HepG2 (cell line): ENCODE measurements around the gene ADAMTS20. TPM values are rescaled to one million over a fixed set of nuclear protein-coding genes. Genes with fewer than 3 reads are reported as not detected.

Experiments used
- ETS1 ChIP-seq: sonication (generic); formaldehyde crosslinking; IDR thresholded peaks from 2 replicates; pipeline ENCODE4 v1.4.0; 2020; ENCODE audit warnings: missing genetic modification reagents
- GMEB2 ChIP-seq: IDR thresholded peaks from 2 replicates; pipeline ENCODE4 v1.6.1; 2016; ENCODE audit warnings: missing biosample characterization, missing genetic modification reagents, low read depth
- POGZ ChIP-seq: sonication (generic); formaldehyde crosslinking; IDR thresholded peaks from 2 replicates; pipeline ENCODE4 v1.4.0; 2020; ENCODE audit warnings: mild to moderate bottlenecking, missing genetic modification reagents
- RERE ChIP-seq: IDR thresholded peaks from 2 replicates; pipeline ENCODE4 v1.6.1; 2016; ENCODE audit warnings: low read depth, missing genetic modification reagents, missing compliant biosample characterization
- SMARCE1 ChIP-seq: fragments of 450-650 bp; IDR thresholded peaks from 2 replicates; pipeline ENCODE4 v1.6.1; 2017; ENCODE audit warnings: borderline replicate concordance
- SOX13 ChIP-seq, 3 experiments: fragments of 450-650 bp in 1 of 3; sonication (generic) in 1 of 3; formaldehyde crosslinking in 1 of 3; IDR thresholded peaks in 2 of 3; conservative IDR thresholded peaks in 1 of 3; 2 replicates each; pipeline versions ENCODE4 v1.5.0 to v1.6.1; 2016 to 2020; ENCODE audit warnings: antibody characterized with exemption in 1 of 3, mild to moderate bottlenecking in 1 of 3, missing compliant biosample characterization in 1 of 3, missing genetic modification reagents in 1 of 3, moderate library complexity in 1 of 3
- THRA ChIP-seq: sonication (generic); formaldehyde crosslinking; IDR thresholded peaks from 2 replicates; pipeline ENCODE4 v1.4.0; 2020; ENCODE audit warnings: missing genetic modification reagents, borderline replicate concordance
- ZBTB4 ChIP-seq: sonication (generic); formaldehyde crosslinking; IDR thresholded peaks from 2 replicates; pipeline ENCODE4 v1.4.0; 2020; ENCODE audit warnings: missing genetic modification reagents, mild to moderate bottlenecking, borderline replicate concordance
- ZNF737 ChIP-seq: sonication (generic); formaldehyde crosslinking; IDR thresholded peaks from 2 replicates; pipeline ENCODE4 v1.5.0; 2020; ENCODE audit warnings: missing genetic modification reagents, mild to moderate bottlenecking, borderline replicate concordance
- polyA plus RNA-seq, 8 experiments: library from polyadenylated mRNA; depleted of rRNA in 3 of 8; stranded (reverse) in 7 of 8; unstranded in 1 of 8; fragments of >200 nt; fragmentation: Illumina TruSeq in 4 of 8; extraction: Trizol in 4 of 8; gene quantifications; 2 replicates each; pipeline versions ENCODE4 v1.2.1 to v1.2.3, GENCODE V29; 2011 to 2016; ENCODE audit warnings: low read depth in 4 of 8, missing spikeins in 1 of 8, mixed read lengths in 1 of 8; ENCODE audit not compliant: insufficient read depth in 1 of 8
- total RNA-seq, 5 experiments: library from RNA; depleted of rRNA; stranded (reverse); fragments of >200 nt; fragmentation: Illumina TruSeq; extraction: Trizol; gene quantifications; 2 replicates each; pipeline ENCODE4 v1.2.3, GENCODE V29; 2016; ENCODE audit warnings: low read depth in 1 of 5

The ADAMTS20 gene
- total and polyA plus RNA-seq, 2 of the 13 experiments (the other 11 are each of a cell fraction or from before 2014, with no cell fraction given): not detected

- TF ChIP-seq GMEB2: no peak
- TF ChIP-seq ETS1 (CRISPR knock-in tag): no peak
- no peak for TF ChIP-seq RERE
- TF ChIP-seq THRA (CRISPR knock-in tag): no peak
- TF ChIP-seq SOX13 (IDR thresholded peaks at IDR 0.05): no peak
- no peak for TF ChIP-seq SOX13 (CRISPR knock-in tag; conservative IDR thresholded peaks at IDR 0.05 in 1 of 2, IDR thresholded peaks at IDR 0.05 in 1 of 2)
- no peak for TF ChIP-seq SMARCE1
- TF ChIP-seq ZNF737 (CRISPR knock-in tag): no peak
- TF ChIP-seq ZBTB4: no peak
- no peak for TF ChIP-seq POGZ (CRISPR knock-in tag)
Measured at GRCh38 chr12:43332977-43333640, 218.9 kb downstream of the ADAMTS20 start (continued).
